HG02938 (cell line): ENCODE measurements around the gene TMX1.

Experiments
- ATAC-seq: cut with Tn5 transposase; IDR thresholded peaks from one replicate; pipeline ENCODE4 v1.9.1; 2021; ENCODE audit warnings: mild to moderate bottlenecking, moderate library complexity; ENCODE audit not compliant: unreplicated experiment

The TMX1 gene

DNA sequence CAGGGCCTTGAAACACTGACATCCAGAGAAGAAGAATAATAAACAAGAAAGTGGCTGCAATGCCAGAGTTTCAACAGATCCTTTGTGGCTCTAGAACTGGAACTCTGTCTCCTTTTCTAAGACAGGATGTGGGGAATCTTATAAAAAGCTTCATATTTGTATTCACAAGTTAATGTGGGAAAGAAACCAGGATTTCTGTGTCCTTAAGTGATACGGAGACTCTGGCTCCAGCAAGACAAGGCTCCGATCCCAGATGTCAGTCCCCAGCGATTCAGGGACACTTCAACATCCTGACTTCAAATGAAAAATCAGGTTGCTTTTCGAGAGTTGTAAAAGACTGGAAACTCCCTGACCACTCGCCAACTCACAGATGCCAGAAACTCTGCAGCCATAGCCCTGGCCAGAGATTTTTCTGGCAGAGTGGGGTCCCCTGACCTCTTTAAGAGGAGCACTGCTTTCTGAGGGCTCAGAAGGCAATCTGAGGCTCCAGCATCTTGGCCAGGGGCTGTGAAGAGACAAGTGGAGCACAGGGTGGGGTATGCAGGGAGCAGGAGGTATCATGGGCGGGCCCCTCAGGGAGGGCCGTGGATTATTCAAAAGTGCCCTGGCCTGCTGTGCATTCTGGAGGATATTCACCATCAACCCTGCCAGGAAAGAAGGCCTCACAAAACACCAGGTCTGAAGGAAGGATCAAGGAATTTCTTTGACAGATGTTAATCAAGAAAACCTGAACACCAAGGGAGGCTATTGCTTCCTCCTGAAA lies 53.3 kb downstream of the TMX1 start:
- no peak for ATAC-seq

DNA sequence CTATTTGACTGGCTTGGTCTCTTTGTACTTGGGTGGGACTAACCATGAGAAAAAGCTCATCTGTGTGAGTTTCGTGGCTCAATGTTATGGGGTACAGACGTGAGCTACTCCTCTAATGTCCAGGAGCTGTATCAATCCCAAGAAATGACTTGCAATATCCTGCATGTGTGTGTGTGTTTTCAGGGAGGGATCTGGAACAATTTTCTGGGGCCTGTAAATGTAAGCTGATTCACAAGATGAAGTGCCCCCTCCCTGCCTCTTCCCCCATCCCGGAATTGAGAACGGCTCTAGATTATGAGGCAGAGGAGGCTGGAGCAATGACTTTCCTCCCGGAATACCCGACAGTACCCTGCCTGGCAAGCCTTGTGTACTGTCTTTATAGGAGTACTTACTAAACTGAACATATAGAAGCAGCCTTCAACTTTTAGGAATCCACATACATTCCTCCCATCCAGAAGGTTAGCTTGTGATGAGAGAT lies 53.9 kb downstream of the TMX1 start:
- no peak for ATAC-seq

DNA sequence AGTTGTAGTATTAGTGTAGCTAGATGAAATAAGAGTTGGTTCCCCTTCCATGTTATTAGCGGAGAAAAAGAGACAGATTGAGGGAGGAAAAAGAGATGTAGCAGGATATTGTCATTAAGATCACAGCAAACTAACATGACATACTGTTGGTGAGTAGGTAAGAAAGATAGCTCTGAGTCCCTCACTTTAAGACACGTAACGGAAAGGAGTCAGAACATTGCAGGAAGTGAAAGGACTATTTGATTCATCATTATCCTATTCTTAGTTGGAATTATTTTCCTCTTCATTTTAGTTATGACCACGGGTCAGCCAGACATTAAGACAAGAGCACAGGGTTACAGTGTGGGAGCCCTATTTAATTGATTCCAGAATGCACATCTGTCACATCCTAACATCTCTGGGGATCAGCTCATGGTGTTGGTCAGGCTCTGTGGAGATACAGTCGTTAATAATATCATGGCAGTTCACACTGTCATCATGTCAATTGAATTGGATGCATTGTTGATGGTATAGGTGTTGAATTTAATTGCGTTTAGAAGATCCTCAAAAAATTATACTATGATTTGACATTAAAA lies 55.0 kb downstream of the TMX1 start:
- ATAC-seq: no peak

DNA sequence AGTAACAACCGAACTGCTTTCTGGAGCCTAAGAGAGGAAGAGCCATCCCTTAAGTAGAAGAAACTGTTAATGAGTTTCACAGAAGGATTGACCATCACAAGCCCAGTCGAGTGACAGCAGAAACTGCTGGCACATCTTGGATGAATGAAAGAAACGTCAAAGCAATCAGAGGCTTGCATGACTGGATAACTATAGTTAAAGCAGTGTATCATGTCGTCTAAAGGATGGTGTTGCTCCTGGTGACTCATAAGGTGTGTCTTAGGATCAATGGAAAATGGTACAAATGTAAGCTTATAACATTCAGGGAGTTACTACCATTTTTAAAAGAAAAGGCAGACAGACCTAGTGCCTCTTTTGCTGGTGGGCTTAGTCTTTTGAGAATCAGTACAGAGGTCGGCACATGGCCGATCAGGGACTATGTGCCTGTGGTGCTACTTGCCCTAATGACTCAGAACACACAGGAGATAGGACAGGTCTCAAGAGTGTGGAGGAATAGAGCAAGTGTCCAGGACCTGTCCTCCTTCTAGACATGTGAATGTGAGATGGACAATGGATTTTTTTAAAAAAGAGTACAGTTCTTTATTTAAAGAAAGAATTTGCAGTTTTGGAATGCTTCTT lies 55.7 kb downstream of the TMX1 start:
- ATAC-seq: no peak

DNA sequence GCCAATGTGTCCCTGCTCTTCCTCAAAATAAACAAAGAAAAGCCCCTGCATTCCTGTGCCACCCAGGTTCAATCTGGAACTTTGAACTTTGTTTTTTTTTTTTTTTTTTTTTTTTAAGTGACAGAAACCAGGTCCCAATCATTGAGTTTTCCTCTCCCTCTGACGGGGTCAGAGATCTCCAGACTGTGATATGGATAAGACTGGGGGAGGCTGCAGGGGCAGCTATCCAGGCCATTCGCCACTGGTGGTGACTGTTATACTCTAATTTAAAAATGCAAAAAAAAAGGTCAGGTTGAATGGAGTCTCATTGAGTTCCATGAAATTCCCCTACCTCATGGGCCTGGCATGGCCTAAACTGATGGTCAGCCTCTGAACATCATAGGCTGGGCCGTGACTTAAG lies 57.0 kb downstream of the TMX1 start:
- no peak for ATAC-seq

DNA sequence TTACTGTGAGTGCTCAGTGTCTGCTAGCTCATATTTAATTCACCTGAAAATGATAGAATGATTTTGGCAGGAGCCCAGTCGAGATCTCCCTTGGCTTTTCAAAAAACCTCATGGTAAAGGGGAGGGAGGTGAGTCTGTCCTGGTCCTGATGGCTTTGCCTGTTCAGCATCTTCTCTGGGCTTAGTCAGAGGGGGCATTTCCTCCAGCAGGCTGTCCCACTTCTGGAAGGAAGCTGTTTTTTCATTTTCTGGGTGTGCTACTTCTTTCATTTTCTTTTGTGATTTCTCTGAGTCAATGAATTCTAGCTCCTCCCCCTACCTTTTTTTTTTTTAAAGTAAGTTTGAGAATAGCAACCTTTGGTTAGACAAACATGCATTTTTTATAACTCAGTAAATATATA lies 58.8 kb downstream of the TMX1 start:
- ATAC-seq: no peak

DNA sequence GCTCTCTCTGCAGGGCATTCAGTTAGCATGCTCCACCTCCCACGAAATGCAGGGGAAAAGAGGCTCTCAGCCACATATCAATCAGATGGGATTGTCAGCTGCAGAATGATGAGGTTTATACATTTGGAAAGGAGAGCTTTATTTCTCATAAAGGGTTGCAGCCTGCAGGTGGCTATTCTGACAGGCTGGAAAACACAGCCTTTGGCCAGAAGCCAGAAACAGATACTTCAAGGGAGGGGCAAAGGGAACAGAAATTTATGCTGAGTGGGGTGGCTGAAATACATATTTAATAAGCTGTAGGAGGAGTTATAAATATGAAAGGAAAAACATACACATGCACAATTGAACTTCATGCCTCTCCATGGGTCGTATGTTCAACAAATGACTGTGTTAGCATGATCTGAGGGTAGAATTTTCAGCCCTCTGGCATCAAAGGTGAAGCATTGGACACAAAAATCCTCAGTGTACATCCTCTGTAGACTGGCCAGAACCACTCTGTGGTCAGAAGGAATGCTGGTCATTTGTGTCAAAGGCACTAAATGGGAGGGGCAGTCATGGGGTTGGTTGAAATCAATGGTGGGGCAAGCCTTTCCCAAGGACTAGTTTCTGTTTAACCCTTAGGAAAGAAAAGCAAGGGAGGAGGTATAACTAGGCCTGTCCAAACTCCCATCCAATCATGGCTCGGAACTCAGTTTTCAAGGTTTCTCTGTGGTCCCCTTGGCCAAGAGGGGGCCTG lies 62.4 kb downstream of the TMX1 start:
- ATAC-seq: no peak

DNA sequence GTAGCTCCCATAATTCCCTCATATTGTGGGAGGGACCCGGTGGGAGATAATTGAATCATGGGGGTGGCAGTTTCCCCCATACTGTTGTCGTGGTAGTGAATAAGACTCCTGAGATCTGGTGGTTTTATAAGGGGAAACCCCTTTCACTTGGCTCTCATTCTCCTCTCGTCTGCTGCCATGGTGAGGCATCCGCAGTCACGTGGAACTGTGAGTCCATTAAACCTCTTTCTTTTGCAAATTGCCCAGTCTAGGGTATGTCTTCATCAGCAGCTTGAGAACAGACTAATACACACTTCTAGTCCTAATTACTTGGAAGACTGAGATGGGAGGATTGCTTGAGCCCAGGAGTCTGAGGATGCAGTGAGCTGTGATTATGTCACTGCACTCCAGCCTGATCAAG lies 64.4 kb downstream of the TMX1 start:
- ATAC-seq: no peak

DNA sequence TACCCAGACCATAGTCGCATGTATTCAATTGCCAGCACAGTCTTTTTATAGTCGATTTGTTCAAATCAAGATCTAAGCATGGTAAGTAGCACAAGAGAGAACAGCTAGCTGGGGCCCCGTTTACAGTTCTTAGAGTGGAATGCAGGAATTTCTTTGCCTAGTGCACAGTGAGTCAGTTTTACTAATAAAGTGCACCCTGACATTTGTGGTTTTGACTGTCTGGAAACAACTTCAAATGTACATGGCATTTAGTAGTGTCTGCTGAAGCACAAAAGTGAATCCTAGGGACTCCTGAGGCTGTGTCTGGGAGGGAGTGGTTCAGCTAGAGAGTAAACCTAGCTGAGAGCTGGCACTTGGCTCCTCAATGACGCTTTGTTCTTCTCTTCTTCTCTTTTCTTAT lies 64.9 kb downstream of the TMX1 start:
- no peak for ATAC-seq

DNA sequence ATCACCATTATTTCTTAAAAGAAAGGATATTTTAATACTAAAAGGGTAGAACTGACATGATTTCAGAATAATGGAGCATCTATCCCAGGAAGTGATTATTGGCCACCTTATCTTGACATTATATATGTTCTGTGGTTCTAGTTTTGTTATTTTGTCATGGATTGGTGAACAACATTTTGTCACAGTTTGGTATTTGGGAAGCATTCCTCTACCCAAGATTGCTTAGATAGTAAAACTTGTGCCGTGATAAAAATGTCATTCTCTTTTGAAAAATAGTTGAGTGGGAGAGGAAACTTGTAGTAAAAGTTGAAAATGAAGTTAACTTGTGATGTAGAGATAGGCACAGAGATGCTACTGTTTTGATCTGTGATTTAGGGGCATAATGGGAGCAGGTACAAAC lies 65.7 kb downstream of the TMX1 start:
- no peak for ATAC-seq
